Subcutaneous abdominal adipose tissue (tissue), 5 donors: ENCODE measurements around the gene ODC1.
"Not testable (repeated sequence)": the region's sequence is repeated elsewhere in the genome, so short reads cannot be mapped to it uniquely, and the experiment has no call there.

Experiments used
- H3K27ac ChIP-seq: one replicate; pipeline ENCODE4 v1.7.0; 2013; ENCODE audit warnings: low read depth, mild to moderate bottlenecking, inconsistent platforms, low read length, moderate library complexity
- H3K27me3 ChIP-seq, 5 donors: one replicate each; pipeline ENCODE4 v1.7.0; 2013; ENCODE audit warnings: low read length in 5 of 5, inconsistent platforms in 1 of 5; ENCODE audit not compliant: control insufficient read depth in 5 of 5, insufficient read depth in 4 of 5
- H3K36me3 ChIP-seq, 5 donors: one replicate each; pipeline ENCODE4 v1.7.0; 2013; ENCODE audit warnings: low read length in 5 of 5; ENCODE audit not compliant: control insufficient read depth in 5 of 5, insufficient read depth in 5 of 5
- H3K4me1 ChIP-seq, 5 donors: one replicate each; pipeline ENCODE4 v1.7.0; 2013; ENCODE audit warnings: low read length in 5 of 5, mild to moderate bottlenecking in 3 of 5, moderate library complexity in 1 of 5; ENCODE audit not compliant: control insufficient read depth in 5 of 5, insufficient read depth in 5 of 5
- H3K4me3 ChIP-seq, 5 donors: one replicate each; pipeline ENCODE4 v1.7.0; 2013; ENCODE audit warnings: low read length in 5 of 5, low read depth in 1 of 5
- H3K9ac ChIP-seq, 5 donors: one replicate each; pipeline ENCODE4 v1.7.0; 2013; ENCODE audit warnings: low read length in 5 of 5, mild to moderate bottlenecking in 4 of 5, moderate library complexity in 3 of 5
- H3K9me3 ChIP-seq, 5 donors: one replicate each; pipeline ENCODE4 v1.7.0; 2013; ENCODE audit warnings: low read length in 5 of 5; ENCODE audit not compliant: control insufficient read depth in 5 of 5
- donor health status: healthy.
- donor health status: healthy.
- donor health status: healthy.
- donor health status: healthy.
- donor health status: healthy.

ODC1 gene

GRCh38 chr2:10488142-10488541 lies 40.0 kb upstream of the ODC1 start:
- peaks cover 4 to 15% (median 9%) of the 10 kb centered on the region in 5 donors for H3K27me3 ChIP-seq
- H3K9me3 ChIP-seq, H3K4me3 ChIP-seq, H3K4me1 ChIP-seq, H3K36me3 ChIP-seq, H3K27ac ChIP-seq, H3K9ac ChIP-seq: not testable (repeated sequence)

GRCh38 chr2:10487741-10488104 lies 39.6 kb upstream of the ODC1 start:
- not testable (repeated sequence) for H3K36me3 ChIP-seq, H3K9ac ChIP-seq, H3K4me3 ChIP-seq, H3K27ac ChIP-seq, H3K4me1 ChIP-seq, H3K9me3 ChIP-seq
- peaks cover 4 to 17% (median 9%) of the 10 kb centered on the region in 5 donors for H3K27me3 ChIP-seq

GRCh38 chr2:10487081-10487740 lies 39.1 kb upstream of the ODC1 start:
- Histone ChIP-seq H3K27me3 (peaks cover 5 to 19% (median 11%) of the 10 kb centered on the region in 5 donors), H3K9me3 (peaks cover 0 to 3% (median 2%) of the 10 kb centered on the region in 5 donors), H3K4me1 (no peaks in the 10 kb centered on the region), H3K4me3 (no peak overlapping the region), H3K27ac (no peak overlapping the region), H3K9ac (no peak overlapping the region), H3K36me3 (no peaks in the 10 kb centered on the region)

- no peaks in the 10 kb centered on the region for H3K36me3 ChIP-seq
- H3K27me3 ChIP-seq = peaks cover 10 to 21% (median 17%) of the 10 kb centered on the region in 5 donors
- H3K9me3 ChIP-seq = peaks cover 0 to 3% (median 0%) of the 10 kb centered on the region in 5 donors
- H3K9ac ChIP-seq = no peak overlapping the region
- no peaks in the 10 kb centered on the region for H3K4me1 ChIP-seq
- no peak overlapping the region for H3K4me3 ChIP-seq
- no peak overlapping the region for H3K27ac ChIP-seq
These were observed 38.5 kb upstream of the ODC1 start for GRCh38 chr2:10486601-10487079.

- Histone ChIP-seq H3K4me3 (no peak overlapping the region), H3K27ac (no peak overlapping the region), H3K4me1 (no peaks in the 10 kb centered on the region), H3K36me3 (no peaks in the 10 kb centered on the region), H3K9me3 (peaks cover 0 to 2% (median 0%) of the 10 kb centered on the region in 5 donors), H3K9ac (no peak overlapping the region), H3K27me3 (peaks cover 10 to 21% (median 17%) of the 10 kb centered on the region in 5 donors)
These were observed 38.0 kb upstream of the ODC1 start for GRCh38 chr2:10486091-10486490.

- Histone ChIP-seq H3K36me3 (no peaks in the 10 kb centered on the region), H3K27ac (no peak overlapping the region), H3K9ac (no peak overlapping the region), H3K27me3 (peaks cover 10 to 21% (median 17%) of the 10 kb centered on the region in 5 donors), H3K4me3 (no peak overlapping the region), H3K9me3 (no peaks in the 10 kb centered on the region), H3K4me1 (no peaks in the 10 kb centered on the region)
These were observed 34.8 kb upstream of the ODC1 start for GRCh38 chr2:10482913-10483312.

- Histone ChIP-seq H3K27ac (no peak overlapping the region), H3K4me3 (no peak overlapping the region), H3K9ac (no peak overlapping the region), H3K4me1 (no peaks in the 10 kb centered on the region), H3K9me3 (no peaks in the 10 kb centered on the region), H3K27me3 (peaks cover 9 to 18% (median 15%) of the 10 kb centered on the region in 5 donors), H3K36me3 (no peaks in the 10 kb centered on the region)
These were observed 34.3 kb upstream of the ODC1 start for GRCh38 chr2:10482460-10482859.

- no peak overlapping the region for H3K9ac ChIP-seq
- H3K9me3 ChIP-seq = no peaks in the 10 kb centered on the region
- H3K27me3 ChIP-seq = peaks cover 3 to 18% (median 12%) of the 10 kb centered on the region in 5 donors
- no peaks in the 10 kb centered on the region for H3K36me3 ChIP-seq
- H3K4me1 ChIP-seq = no peaks in the 10 kb centered on the region
- H3K27ac ChIP-seq = no peak overlapping the region
- no peak overlapping the region for H3K4me3 ChIP-seq
These were observed 33.6 kb upstream of the ODC1 start for GRCh38 chr2:10481666-10482157.

GRCh38 chr2:10481055-10481665 lies 33.0 kb upstream of the ODC1 start:
- Histone ChIP-seq H3K36me3 (no peaks in the 10 kb centered on the region), H3K4me3 (no peak overlapping the region), H3K27me3 (peaks cover 3 to 16% (median 9%) of the 10 kb centered on the region in 5 donors), H3K27ac (no peak overlapping the region), H3K4me1 (no peaks in the 10 kb centered on the region), H3K9me3 (no peaks in the 10 kb centered on the region), H3K9ac (no peak overlapping the region)

- no peaks in the 10 kb centered on the region for H3K36me3 ChIP-seq
- H3K4me1 ChIP-seq = no peaks in the 10 kb centered on the region
- H3K4me3 ChIP-seq = no peak overlapping the region
- H3K9ac ChIP-seq = no peak overlapping the region
- no peaks in the 10 kb centered on the region for H3K9me3 ChIP-seq
- H3K27ac ChIP-seq = no peak overlapping the region
- H3K27me3 ChIP-seq = peaks cover 3 to 16% (median 9%) of the 10 kb centered on the region in 5 donors
These were observed 32.3 kb upstream of the ODC1 start for GRCh38 chr2:10480359-10480949.
